ENCODE measurements around the gene ZCCHC14. TPM values are rescaled to one million over a fixed set of nuclear protein-coding genes. Genes with fewer than 3 reads are reported as not detected.

The ZCCHC14 gene
- total and polyA plus RNA-seq, 10 of the 15 experiments (the other 5 are each of a cell fraction or from before 2014, with no cell fraction given): 0.02 to 0.26 (median 0.05) TPM; not detected in 3

GRCh38 chr16:87358250-87358649 is 134.6 kb downstream of the ZCCHC14 start:
- RAD21 ChIA-PET (ENCODE audit: unreplicated experiment): no interaction called here
- intact Hi-C loops (cut with micrococcal nuclease; ENCODE audit: unreplicated experiment): no loop called here

More at GRCh38 chr16:87358250-87358649, 134.6 kb downstream of the ZCCHC14 start:
- Histone ChIP-seq H3K4me3 (no peak overlapping the region), H3K27me3 (replicated peaks in 1 of 2; ENCODE audit: control insufficient read depth in 2 of 2, insufficient read depth in 2 of 2, low read length in 1 of 2) (no peaks in the 10 kb centered on the region), H3K36me3 (ENCODE audit: control insufficient read depth in 2 of 2, insufficient read depth in 2 of 2, low read length in 1 of 2) (peaks cover 21 to 24% of the 10 kb centered on the region in 2 experiments), H3K4me1 (ENCODE audit: control insufficient read depth, insufficient read depth, low read length) (no peaks in the 10 kb centered on the region), H3K9me3 (replicated peaks; ENCODE audit: control insufficient read depth, insufficient read depth, low read length) (no peaks in the 10 kb centered on the region), H3K27ac (ENCODE audit: control insufficient read depth, insufficient read depth) (no peak overlapping the region), H2AFZ (ENCODE audit: control insufficient read depth, low read depth, low read length) (no peak overlapping the region), H3K79me2 (ENCODE audit: control insufficient read depth, insufficient read depth, low read length) (no peaks in the 10 kb centered on the region), H3K9ac (ENCODE audit: control insufficient read depth, insufficient read depth, low read length) (no peak overlapping the region), H4K20me1 (ENCODE audit: control insufficient read depth, insufficient read depth) (no peaks in the 10 kb centered on the region), H3K4me2 (ENCODE audit: control insufficient read depth, insufficient read depth) (no peak overlapping the region)
- ChIA-PET CTCF (interaction anchor here (0.6 to 1.5 kb wide), 2 partner anchors 30 to 306 kb away, joined by 4 read pairs; no protein-coding TSS in a partner anchor), POLR2A (no interaction called here), SMC1A (ENCODE audit: uncharacterized antibody, unreplicated experiment) (no interaction called here)
- 96% methylated on average over 17 of the region's 17 CpGs for WGBS (ENCODE audit: insufficient coverage, insufficient replicate concordance, low lambda C conversion rate, missing lambda C conversion rate)
- ATAC-seq (no peak), DNase-seq (ENCODE audit: low read depth, low spot score) (no peak), FAIRE-seq (no peak)
- no TSS peak for BruUV-seq (replicated peaks)
- in situ Hi-C loops (cut with MboI): no loop called here
- TF ChIP-seq BRCA1 (IDR thresholded peaks at IDR 0.05; ENCODE audit: low read depth, low read length) (no peak), YBX1 (IDR thresholded peaks at IDR 0.05) (no peak), YY1 (IDR thresholded peaks at IDR 0.05; ENCODE audit: low read depth, low read length) (no peak), NRF1 (conservative IDR thresholded peaks at IDR 0.05; ENCODE audit: low read depth, low read length) (no peak), FOXM1 (IDR thresholded peaks at IDR 0.05; ENCODE audit: low read depth, low read length) (no peak), NR2C1 (IDR thresholded peaks at IDR 0.05) (no peak), SP1 (IDR thresholded peaks at IDR 0.05; ENCODE audit: low read depth, low read length) (no peak), HDAC6 (IDR thresholded peaks at IDR 0.05; ENCODE audit: unreplicated experiment) (no peak), TARDBP (IDR thresholded peaks at IDR 0.05; ENCODE audit: borderline replicate concordance) (no peak), CBX3 (IDR thresholded peaks at IDR 0.05; ENCODE audit: borderline replicate concordance, low read depth) (no peak), PBX3 (IDR thresholded peaks at IDR 0.05; ENCODE audit: insufficient replicate concordance, low read depth, low read length) (no peak), NR2F1 (conservative IDR thresholded peaks at IDR 0.05) (no peak), ZBED1 (IDR thresholded peaks at IDR 0.05; ENCODE audit: borderline replicate concordance) (no peak), SIN3A (IDR thresholded peaks at IDR 0.05; ENCODE audit: low read depth, low read length) (no peak)
